Suprapubic skin (tissue), 3 donors: ENCODE data around the gene DNAH3.

Source experiments
- EP300 ChIP-seq: sonication (generic); formaldehyde crosslinking; IDR thresholded peaks from one replicate; pipeline ENCODE4 v1.6.1; 2017; ENCODE audit warnings: antibody characterized with exemption
- TF ChIP-seq, protein P1 (sequence below), 2 donors: fragments of 200-600 bp in 1 of 2; fragments of 450-650 bp in 1 of 2; sonication (generic) in 1 of 2; IDR thresholded peaks; one replicate each; pipeline ENCODE4 v1.5.1; 2016 to 2019; ENCODE audit warnings: antibody characterized with exemption in 2 of 2, mild to moderate bottlenecking in 1 of 2, moderate library complexity in 1 of 2

DNA sequence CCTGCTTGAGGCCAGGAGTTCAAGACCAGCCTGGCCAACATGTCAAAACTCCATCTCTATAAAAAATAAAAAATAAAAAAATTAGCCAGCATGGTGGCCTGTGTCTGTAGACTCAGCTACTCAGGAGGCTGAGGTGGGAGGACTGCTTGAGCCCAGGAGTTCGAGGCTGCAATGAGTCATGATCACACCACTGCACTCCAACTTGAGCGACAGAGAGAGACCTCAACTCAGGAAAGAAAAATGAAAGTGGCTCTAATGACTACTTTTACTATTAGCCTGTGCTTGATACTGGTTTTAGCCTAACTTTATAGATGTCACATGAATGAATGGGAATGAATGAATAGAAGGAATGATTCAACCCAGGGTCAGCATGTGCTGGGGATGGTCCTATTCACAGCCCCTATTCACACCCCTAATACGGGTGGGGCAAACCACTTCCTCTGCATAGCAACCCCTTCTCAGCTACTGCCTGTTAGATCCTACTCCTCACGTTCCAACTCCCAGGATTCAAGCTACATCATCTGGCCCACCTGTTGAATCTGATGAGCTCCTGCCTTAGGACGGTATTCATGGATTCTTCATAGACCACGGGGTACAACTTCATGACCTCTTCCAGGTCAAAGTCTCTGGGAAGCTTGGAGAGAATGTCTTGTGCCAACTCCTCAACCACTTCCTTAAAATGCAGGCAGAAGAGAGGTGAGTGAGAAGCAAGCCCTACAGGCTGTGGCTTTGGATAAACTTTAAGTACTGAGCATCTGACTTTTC lies 209.6 kb downstream of the DNAH3 start:
- TF ChIP-seq, protein P1, sequence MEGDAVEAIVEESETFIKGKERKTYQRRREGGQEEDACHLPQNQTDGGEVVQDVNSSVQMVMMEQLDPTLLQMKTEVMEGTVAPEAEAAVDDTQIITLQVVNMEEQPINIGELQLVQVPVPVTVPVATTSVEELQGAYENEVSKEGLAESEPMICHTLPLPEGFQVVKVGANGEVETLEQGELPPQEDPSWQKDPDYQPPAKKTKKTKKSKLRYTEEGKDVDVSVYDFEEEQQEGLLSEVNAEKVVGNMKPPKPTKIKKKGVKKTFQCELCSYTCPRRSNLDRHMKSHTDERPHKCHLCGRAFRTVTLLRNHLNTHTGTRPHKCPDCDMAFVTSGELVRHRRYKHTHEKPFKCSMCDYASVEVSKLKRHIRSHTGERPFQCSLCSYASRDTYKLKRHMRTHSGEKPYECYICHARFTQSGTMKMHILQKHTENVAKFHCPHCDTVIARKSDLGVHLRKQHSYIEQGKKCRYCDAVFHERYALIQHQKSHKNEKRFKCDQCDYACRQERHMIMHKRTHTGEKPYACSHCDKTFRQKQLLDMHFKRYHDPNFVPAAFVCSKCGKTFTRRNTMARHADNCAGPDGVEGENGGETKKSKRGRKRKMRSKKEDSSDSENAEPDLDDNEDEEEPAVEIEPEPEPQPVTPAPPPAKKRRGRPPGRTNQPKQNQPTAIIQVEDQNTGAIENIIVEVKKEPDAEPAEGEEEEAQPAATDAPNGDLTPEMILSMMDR (IDR thresholded peaks at IDR 0.05) = no peak
- no peak for TF ChIP-seq EP300
